GM18951 (cell line): ENCODE measurements around the gene CABCOCO1.

ENCODE experiments used
- POLR2A ChIP-seq: IDR thresholded peaks from 4 replicates; pipeline ENCODE4 v1.6.1; 2011; ENCODE audit warnings: mild to moderate bottlenecking; ENCODE audit not compliant: insufficient read length, insufficient read depth; ENCODE audit errors: extremely low read depth
- in situ Hi-C: fragments of 300-500 bp; cut with MboI; formaldehyde crosslinking; loops from one replicate; pipeline ENCODE4 v1.12.0; 2022; ENCODE audit warnings: low sequenced_read_pairs, mixed read lengths, inconsistent platforms; ENCODE audit not compliant: unreplicated experiment

The CABCOCO1 gene

GRCh38 chr10:61798713-61799112 is 136.0 kb downstream of the CABCOCO1 start:
- in situ Hi-C loops: no loop called here
- TF ChIP-seq POLR2A: no peak

- no peak for TF ChIP-seq POLR2A
- in situ Hi-C loops: no loop called here
Measured at GRCh38 chr10:61801484-61801883, 138.8 kb downstream of the CABCOCO1 start.

- TF ChIP-seq POLR2A: no peak
- in situ Hi-C loops: no loop called here
Measured at GRCh38 chr10:61803269-61803668, 140.5 kb downstream of the CABCOCO1 start.

GRCh38 chr10:61804414-61804813 is 141.7 kb downstream of the CABCOCO1 start:
- TF ChIP-seq POLR2A: no peak
- in situ Hi-C loops: no loop called here

GRCh38 chr10:61805091-61805490 is 142.4 kb downstream of the CABCOCO1 start:
- no peak for TF ChIP-seq POLR2A
- in situ Hi-C loops: no loop called here

- in situ Hi-C loops: no loop called here
- no peak for TF ChIP-seq POLR2A
Measured at GRCh38 chr10:61810263-61810662, 147.5 kb downstream of the CABCOCO1 start.

DNA sequence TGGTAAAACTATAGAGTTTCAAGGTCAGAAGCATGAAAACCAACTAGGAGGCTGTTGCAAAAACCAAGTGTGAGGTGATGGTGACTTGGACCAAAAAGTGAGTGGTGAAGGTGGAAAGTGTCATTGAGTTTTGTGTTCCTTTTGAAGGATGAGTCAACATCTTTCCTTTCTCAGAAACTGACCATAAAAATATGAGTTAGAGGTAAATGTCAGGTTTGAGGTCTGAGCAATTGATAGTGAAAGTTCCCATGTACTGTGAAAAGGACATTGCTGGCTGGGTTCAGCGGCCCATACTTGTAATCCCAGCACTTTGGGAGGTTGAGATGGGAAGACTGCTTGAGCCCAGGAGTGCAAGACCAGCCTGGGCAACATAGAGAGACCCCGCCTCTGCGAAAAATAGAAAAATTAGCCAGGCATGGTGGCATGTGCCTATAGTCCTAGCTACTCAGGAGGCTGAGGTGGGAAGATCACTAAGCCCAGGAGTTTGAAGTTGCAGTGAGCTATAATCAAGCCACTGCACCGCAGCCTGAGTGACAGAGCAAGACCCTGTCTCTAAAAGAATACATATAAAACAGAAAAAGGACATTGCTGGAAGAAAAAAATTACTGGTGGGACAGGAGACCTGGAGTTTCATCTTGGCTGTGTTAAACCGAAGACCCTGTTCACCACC is 149.5 kb downstream of the CABCOCO1 start:
- TF ChIP-seq POLR2A: no peak
- in situ Hi-C loops: no loop called here

- in situ Hi-C loops: no loop called here
- no peak for TF ChIP-seq POLR2A
Measured at GRCh38 chr10:61812920-61813319, 150.2 kb downstream of the CABCOCO1 start.

DNA sequence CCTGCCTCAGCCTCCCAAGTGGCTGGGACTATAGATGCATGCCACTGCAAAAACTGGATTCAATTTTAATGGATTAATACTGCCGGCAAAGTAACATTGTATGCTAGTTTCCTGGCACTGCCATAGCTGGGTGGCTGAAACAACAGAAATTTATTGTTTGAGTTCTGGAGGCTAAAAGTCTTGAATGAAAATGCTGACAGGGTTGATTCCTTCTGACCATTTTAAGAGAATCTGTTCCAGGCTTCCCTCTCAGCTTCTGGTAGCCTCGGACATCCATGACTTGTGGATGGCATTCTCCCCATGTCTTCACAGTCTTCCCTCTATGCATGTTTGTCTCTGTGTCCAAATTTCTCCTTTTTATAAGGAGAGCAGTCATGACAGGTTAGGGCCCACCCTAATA is 151.4 kb downstream of the CABCOCO1 start:
- no peak for TF ChIP-seq POLR2A
- in situ Hi-C loops: no loop called here

- no peak for TF ChIP-seq POLR2A
- in situ Hi-C loops: no loop called here
Measured at GRCh38 chr10:61815496-61815895, 152.8 kb downstream of the CABCOCO1 start.
